Loucy (cell line): Measurements from ENCODE around the gene AWAT1.

Source experiments
- H2AFZ ChIP-seq: fragments of 200-600 bp; sonication (generic); 2 replicates; pipeline ENCODE4 v1.6.0; 2016; ENCODE audit warnings: antibody characterized with exemption, mild to moderate bottlenecking, low read length, moderate library complexity
- H3F3A ChIP-seq: fragments of 200-600 bp; 2 replicates; pipeline ENCODE4 v1.6.0; 2016; ENCODE audit warnings: antibody characterized with exemption, low read depth, mild to moderate bottlenecking
- H3K27me3 ChIP-seq: fragments of 200-600 bp; sonication (generic); 2 replicates; pipeline ENCODE4 v1.6.1; 2014; ENCODE audit warnings: low read length, mild to moderate bottlenecking; ENCODE audit not compliant: insufficient read depth, poor library complexity, severe bottlenecking
- H3K36me3 ChIP-seq: fragments of 200-600 bp; sonication (generic); 2 replicates; pipeline ENCODE4 v1.6.1; 2016; ENCODE audit warnings: low read length; ENCODE audit not compliant: insufficient read depth
- H3K4me1 ChIP-seq: fragments of 200-600 bp; sonication (generic); 2 replicates; pipeline ENCODE4 v1.5.1; 2014; ENCODE audit warnings: low read length, mild to moderate bottlenecking; ENCODE audit not compliant: insufficient read depth, poor library complexity, severe bottlenecking
- H3K4me2 ChIP-seq: fragments of 200-600 bp; sonication (generic); 2 replicates; pipeline ENCODE4 v1.6.0; 2014; ENCODE audit warnings: antibody characterized with exemption, low read length, low read depth, mild to moderate bottlenecking; ENCODE audit not compliant: poor library complexity, severe bottlenecking
- H3K4me3 ChIP-seq: fragments of 200-600 bp; sonication (generic); 2 replicates; pipeline ENCODE4 v1.5.1; 2014; ENCODE audit warnings: low read length, mild to moderate bottlenecking, mixed read lengths; ENCODE audit not compliant: poor library complexity, severe bottlenecking
- H3K79me2 ChIP-seq: fragments of 200-600 bp; sonication (generic); 2 replicates; pipeline ENCODE4 v1.6.1; 2014; ENCODE audit warnings: low read length; ENCODE audit not compliant: insufficient read depth
- H3K9ac ChIP-seq: fragments of 200-600 bp; sonication (generic); 2 replicates; pipeline ENCODE4 v1.6.0; 2014; ENCODE audit warnings: mild to moderate bottlenecking, low read depth, low read length, moderate library complexity; ENCODE audit not compliant: poor library complexity, severe bottlenecking
- H3K9me2 ChIP-seq: fragments of 200-600 bp; sonication (generic); replicated peaks from 2 replicates; pipeline ENCODE4 v1.6.1; 2016; ENCODE audit warnings: low read depth, low read length, mixed read lengths
- H3K9me3 ChIP-seq: fragments of 200-600 bp; sonication (generic); 2 replicates; pipeline ENCODE4 v1.6.1; 2014; ENCODE audit warnings: mild to moderate bottlenecking, antibody characterized with exemption, low read length, low read depth; ENCODE audit not compliant: insufficient read depth
- H4K20me1 ChIP-seq: fragments of 200-600 bp; sonication (generic); 2 replicates; pipeline ENCODE4 v1.6.0; 2014; ENCODE audit warnings: antibody characterized with exemption, low read length, mild to moderate bottlenecking; ENCODE audit not compliant: insufficient read depth, poor library complexity, severe bottlenecking
- CTCF ChIP-seq: fragments of 200-600 bp; sonication (generic); conservative IDR thresholded peaks from 2 replicates; pipeline ENCODE4 v1.5.1; 2014; ENCODE audit warnings: mild to moderate bottlenecking, antibody characterized with exemption, low read length
- EZH2phosphoT487 ChIP-seq: fragments of 200-600 bp; IDR thresholded peaks from 2 replicates; pipeline ENCODE4 v1.6.1; 2018; ENCODE audit warnings: antibody characterized with exemption, mild to moderate bottlenecking, moderate library complexity, borderline replicate concordance

The AWAT1 gene

GRCh38 chrX:70247252-70247651, 12.8 kb downstream of the AWAT1 start:
- no peak for TF ChIP-seq EZH2phosphoT487
- no peak for TF ChIP-seq CTCF
- no peaks in the 10 kb centered on the region for H3K9me2 ChIP-seq

GRCh38 chrX:70252491-70252890, 18.0 kb downstream of the AWAT1 start:
- H3K4me2 ChIP-seq: no peak overlapping the region
- TF ChIP-seq CTCF (no peak), EZH2phosphoT487 (no peak)
- no peak overlapping the region for H3K4me3 ChIP-seq
- no peaks in the 10 kb centered on the region for H3K9me2 ChIP-seq
- no peak overlapping the region for H2AFZ ChIP-seq
- no peaks in the 10 kb centered on the region for H3F3A ChIP-seq
- no peaks in the 10 kb centered on the region for H4K20me1 ChIP-seq
- no peaks in the 10 kb centered on the region for H3K79me2 ChIP-seq
- H3K36me3 ChIP-seq: no peaks in the 10 kb centered on the region
- H3K4me1 ChIP-seq: no peaks in the 10 kb centered on the region
- H3K9ac ChIP-seq: no peak overlapping the region
- no peaks in the 10 kb centered on the region for H3K9me3 ChIP-seq
- no peaks in the 10 kb centered on the region for H3K27me3 ChIP-seq

More at GRCh38 chrX:70247252-70247651, 12.8 kb downstream of the AWAT1 start:
- Histone ChIP-seq H3K79me2 (no peaks in the 10 kb centered on the region), H3K4me1 (no peaks in the 10 kb centered on the region), H3K9me3 (no peaks in the 10 kb centered on the region), H2AFZ (no peak overlapping the region), H3K4me2 (no peak overlapping the region), H3K36me3 (no peaks in the 10 kb centered on the region), H3K9ac (no peak overlapping the region), H3K27me3 (no peaks in the 10 kb centered on the region), H3F3A (no peaks in the 10 kb centered on the region), H3K4me3 (no peak overlapping the region), H4K20me1 (no peaks in the 10 kb centered on the region)

DNA sequence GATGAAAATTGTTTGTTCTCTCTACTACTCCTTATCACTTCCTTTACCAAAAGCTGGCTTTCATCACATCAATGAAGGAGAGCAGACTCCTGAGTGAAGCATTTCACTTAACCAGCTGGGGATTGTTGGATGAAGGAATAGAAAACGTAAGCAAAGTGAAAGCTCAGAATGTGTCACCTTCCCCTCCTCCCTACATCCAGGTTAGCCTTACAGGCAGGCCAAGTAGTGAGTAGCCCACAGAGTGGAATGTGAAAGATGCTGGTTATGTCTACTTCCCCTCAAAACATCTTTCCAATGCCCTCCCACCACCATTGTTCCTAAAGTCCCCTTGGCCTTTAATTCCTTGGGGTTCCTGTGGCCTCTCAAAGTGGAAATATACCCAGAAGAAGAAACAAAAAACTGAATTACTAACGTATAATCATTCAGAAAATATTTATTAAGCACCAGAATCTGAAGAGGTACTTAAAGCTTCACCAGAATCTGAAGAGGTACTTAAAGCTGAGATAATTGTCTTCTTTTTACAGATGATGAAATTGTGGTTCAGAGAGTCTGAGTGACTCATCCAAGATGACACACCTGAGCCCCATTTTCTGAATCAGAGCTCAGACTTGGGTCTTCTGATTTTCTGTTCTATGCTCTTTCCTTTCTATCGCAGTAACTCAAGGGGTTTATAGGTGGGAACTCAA, 19.1 kb downstream of the AWAT1 start:
- no peaks in the 10 kb centered on the region for H3F3A ChIP-seq
- no peaks in the 10 kb centered on the region for H4K20me1 ChIP-seq
- no peak overlapping the region for H3K4me2 ChIP-seq
- H3K4me3 ChIP-seq: no peak overlapping the region
- H3K4me1 ChIP-seq: no peaks in the 10 kb centered on the region
- no peaks in the 10 kb centered on the region for H3K36me3 ChIP-seq
- H2AFZ ChIP-seq: no peak overlapping the region
- H3K79me2 ChIP-seq: no peaks in the 10 kb centered on the region
- no peak overlapping the region for H3K9ac ChIP-seq
- no peak for TF ChIP-seq EZH2phosphoT487
- no peak for TF ChIP-seq CTCF
- no peaks in the 10 kb centered on the region for H3K9me2 ChIP-seq
- no peaks in the 10 kb centered on the region for H3K27me3 ChIP-seq
- no peaks in the 10 kb centered on the region for H3K9me3 ChIP-seq
